ENCODE data around the gene AKR1C2.
"Not testable (repeated sequence)": the region's sequence is repeated elsewhere in the genome, so short reads cannot be mapped to it uniquely, and the experiment has no call there.

AKR1C2 gene

DNA sequence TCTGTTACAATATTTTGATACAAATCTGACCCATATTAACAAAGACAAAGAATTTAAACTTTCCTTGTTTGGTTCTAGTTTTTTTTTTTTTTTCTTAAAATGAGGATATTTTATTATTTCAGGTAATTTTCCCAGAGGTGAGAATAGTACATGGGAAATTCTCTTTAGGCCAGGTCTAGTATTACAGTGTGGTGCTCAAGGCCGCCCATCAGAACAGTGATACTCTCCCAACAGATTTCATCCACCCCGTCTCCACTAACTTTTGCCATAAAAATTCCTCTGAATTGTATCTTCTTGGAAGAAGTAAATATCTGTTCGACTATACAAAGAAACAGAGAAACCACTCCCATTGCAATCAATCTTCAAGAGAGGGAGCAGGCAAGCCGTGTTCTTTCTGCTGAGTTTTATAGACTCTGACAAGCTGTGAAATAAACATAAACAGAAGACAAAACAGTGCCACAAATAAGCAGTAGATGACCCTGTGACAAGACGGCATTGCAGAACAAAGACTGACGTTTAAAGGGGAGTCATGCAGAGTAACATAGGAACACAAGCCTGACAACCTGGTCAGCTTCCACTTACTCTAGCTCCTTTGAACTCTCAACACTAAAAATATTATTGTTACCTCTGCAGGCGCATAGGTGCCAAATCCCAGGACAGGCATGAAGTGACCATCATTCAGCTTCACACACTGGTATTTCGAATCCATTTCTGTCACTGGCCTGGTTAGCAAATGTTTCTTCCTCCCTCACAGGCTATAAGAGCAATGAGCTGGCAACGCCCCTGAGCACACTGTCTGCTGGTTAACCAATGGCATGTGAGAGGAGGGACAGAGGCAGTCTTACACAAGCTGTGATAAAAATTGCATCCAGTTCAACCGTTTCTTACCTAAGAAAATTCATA lies at the start of gene AKR1C2:
TSS of gene AKR1C2 (minus strand) at position 731 of the 903 bp plus-strand sequence. CDS start at position 709, 22 bp downstream.
- not testable (repeated sequence) for H3K27ac ChIP-seq

DNA sequence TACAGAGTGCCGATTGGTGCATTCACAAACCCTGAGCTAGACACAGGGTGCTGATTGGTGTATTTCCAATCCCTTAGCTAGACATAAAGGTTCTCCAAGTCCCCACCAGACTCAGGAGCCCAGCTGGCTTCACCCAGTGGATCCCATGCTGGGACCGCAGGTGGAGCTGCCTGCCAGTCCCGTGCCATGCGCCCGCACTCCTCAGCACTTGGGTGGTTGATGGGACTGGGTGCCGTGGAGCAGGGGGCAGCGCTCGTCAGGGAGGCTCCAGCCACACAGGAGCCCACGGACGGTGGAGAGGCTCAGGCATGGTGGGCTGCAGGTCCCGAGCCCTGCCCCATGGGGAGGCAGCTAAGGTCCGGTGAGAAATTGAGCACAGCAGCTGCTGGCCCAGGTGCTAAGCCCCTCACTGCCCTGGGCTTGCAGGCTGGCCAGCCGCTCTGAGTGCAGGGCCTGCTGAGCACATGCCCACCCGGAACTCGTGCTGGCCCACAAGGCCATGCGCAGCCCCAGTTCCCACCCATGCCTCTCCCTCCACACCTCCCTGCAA lies 49.4 kb upstream of the AKR1C2 start:
- not testable (repeated sequence) for H3K27ac ChIP-seq

DNA sequence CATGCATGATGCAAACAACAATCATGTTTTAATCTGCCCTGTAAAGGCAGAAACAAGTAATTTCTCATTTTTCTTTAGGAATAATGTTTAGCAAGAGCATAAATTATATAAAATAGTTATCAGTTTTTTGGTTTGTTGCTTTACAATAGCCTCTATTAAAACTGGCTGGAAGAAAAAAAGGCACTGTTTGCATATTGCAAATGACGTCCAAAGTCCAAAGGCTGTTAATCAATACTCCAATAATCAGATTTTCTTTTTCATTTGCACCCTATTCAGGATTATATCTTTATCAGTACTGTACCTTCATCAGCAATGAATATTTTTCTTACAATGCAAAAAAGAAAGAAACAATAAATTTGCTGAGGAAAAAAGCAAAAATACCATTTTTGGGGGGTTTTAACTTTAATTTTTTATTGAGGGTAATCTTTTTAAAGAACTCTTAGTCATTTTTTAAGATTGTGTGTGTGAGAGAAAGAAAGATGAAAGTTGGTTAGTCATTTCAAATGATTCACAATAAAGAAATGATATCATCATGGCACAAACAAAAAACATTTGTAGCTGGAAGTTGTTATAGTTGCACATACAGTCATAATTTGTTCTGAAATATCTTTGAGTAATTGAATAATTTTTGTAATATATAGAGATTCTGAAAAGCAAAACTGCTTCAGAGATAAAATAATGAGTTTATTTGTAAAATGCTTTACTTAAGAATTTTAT lies 44.4 kb upstream of the AKR1C2 start:
- H3K27ac ChIP-seq: no peak overlapping the region
- TF ChIP-seq, protein P1, sequence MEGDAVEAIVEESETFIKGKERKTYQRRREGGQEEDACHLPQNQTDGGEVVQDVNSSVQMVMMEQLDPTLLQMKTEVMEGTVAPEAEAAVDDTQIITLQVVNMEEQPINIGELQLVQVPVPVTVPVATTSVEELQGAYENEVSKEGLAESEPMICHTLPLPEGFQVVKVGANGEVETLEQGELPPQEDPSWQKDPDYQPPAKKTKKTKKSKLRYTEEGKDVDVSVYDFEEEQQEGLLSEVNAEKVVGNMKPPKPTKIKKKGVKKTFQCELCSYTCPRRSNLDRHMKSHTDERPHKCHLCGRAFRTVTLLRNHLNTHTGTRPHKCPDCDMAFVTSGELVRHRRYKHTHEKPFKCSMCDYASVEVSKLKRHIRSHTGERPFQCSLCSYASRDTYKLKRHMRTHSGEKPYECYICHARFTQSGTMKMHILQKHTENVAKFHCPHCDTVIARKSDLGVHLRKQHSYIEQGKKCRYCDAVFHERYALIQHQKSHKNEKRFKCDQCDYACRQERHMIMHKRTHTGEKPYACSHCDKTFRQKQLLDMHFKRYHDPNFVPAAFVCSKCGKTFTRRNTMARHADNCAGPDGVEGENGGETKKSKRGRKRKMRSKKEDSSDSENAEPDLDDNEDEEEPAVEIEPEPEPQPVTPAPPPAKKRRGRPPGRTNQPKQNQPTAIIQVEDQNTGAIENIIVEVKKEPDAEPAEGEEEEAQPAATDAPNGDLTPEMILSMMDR (conservative IDR thresholded peaks at IDR 0.05): no peak

DNA sequence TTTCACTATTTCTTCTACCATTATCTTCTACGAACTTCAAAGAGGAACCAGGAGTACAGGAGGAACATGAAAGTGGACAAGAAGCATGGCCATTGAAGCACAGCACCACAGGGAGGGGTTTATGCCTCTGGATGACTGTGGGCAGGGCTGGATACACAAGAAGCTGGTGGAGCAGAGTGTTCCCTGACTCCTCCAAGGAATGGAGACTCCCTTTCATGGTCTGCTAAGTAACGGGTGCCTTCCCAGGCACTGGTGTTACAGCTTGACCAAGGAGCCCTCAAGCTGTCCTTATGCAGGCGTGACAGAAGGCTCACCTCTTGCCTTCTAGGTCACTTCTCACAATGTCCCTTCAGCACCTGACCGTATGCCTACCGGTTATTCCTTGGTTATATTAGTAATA lies 43.4 kb upstream of the AKR1C2 start:
- H3K27ac ChIP-seq: not testable (repeated sequence)

DNA sequence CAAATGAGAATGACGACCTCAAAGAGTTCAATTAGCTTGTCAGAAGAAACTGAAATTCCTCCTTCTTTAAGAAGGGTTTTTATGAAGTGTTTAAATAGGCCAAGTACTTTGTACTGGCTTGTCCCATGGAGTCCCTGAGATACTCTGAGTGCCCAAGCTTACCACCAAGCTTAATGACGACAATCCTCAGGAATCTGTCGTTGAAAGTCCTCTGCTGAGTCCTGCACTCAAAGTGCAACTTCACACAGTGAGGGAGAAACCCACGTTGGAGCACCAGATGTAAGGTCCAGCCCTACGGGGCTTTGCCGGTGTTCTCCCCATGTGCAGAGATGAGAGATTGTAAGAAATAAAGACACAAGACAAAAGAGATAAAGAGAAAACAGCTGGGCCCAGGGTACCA lies 42.8 kb upstream of the AKR1C2 start:
- TF ChIP-seq, protein P1 (conservative IDR thresholded peaks at IDR 0.05): no peak
- H3K27ac ChIP-seq: no peak overlapping the region

DNA sequence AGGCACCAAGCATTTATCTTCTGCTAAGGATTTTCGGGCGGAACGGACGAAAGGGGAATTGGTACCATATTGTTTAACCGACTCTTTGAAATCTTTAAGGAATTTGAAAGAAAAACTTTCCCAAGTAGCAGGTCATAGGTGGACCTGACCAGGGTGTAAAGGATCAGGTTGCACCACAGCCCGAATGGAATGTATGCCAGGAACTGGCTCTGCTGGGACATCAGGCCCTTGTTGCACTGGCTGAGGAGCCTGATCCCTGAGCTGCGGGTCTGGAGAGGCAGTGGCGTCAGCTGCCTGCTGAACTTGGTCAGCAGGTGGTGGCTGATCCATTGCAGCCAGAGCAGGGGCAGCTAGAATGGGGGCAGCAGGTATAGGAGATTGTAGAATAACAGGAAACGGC lies 41.4 kb upstream of the AKR1C2 start:
- TF ChIP-seq, protein P1 (conservative IDR thresholded peaks at IDR 0.05): no peak
- no peak overlapping the region for H3K27ac ChIP-seq

DNA sequence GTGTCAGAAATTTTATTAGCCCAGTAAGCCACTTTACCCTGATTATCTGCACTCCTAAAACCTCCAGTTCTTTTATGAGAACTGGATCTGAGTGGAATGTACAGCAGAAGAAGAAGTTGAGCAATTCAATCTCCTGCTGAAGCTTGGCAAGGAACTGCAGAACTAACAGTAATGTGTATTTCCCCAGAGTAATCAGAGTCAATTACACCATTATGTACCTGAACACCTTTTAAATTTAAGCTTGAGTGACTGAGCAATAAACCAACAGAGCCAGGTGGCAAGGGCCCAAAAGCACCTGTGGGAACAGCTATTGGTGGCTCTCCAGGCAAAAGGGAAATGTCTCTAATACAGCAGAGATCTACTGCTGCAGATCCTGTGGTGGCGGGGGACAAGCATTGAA lies 40.1 kb upstream of the AKR1C2 start:
- TF ChIP-seq, protein P1 (conservative IDR thresholded peaks at IDR 0.05): no peak

DNA sequence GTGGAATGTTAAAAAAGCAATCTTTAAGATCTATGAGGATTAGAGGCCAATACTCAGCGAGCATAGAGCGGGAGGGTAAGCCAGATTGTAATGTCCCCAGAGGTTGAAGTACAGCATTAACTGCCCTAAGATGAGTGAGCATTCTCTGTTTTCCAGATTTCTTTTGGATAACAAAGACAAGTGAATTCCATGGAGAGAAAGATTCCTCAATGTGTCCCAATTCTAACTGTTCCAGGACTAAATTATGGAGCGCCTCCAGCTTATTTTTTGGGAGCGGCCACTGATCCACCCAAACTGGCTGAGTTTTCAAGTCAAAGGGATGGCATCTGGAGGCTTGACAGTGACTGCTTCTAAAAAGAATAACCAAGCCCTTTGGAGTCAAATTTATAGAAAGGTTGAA lies 39.3 kb upstream of the AKR1C2 start:
- no peak overlapping the region for H3K27ac ChIP-seq
- TF ChIP-seq, protein P1 (conservative IDR thresholded peaks at IDR 0.05): no peak

More for the DNA sequence above, 40.1 kb upstream of the AKR1C2 start:
- H3K27ac ChIP-seq: no peak overlapping the region; the same call in 1 of the 2 replicates
